Immature natural killer cell (primary cell): ENCODE results near the gene NELL1. TPM values are rescaled to one million over a fixed set of nuclear protein-coding genes. Genes with fewer than 3 reads are reported as not detected.
"Not testable (repeated sequence)": the region's sequence is repeated elsewhere in the genome, so short reads cannot be mapped to it uniquely, and the experiment has no call there.

Experiments used
- DNase-seq, 3 donors: peaks; one replicate each; pipeline ENCODE4 v3.0.0; 2022; ENCODE audit warnings: mixed read lengths in 1 of 3
- H3K27ac Mint-ChIP-seq, 6 donors: one replicate each; pipeline ENCODE4 v1.8.0; 2020; ENCODE audit warnings: mixed read lengths in 6 of 6, mild to moderate bottlenecking in 5 of 6, inconsistent platforms in 4 of 6, moderate library complexity in 3 of 6
- H3K27me3 Mint-ChIP-seq, 3 donors: one replicate each; pipeline ENCODE4 v1.8.0; 2020 to 2021; ENCODE audit warnings: low read depth in 3 of 3, mild to moderate bottlenecking in 3 of 3, mixed read lengths in 3 of 3, moderate library complexity in 3 of 3, inconsistent platforms in 1 of 3
- H3K36me3 Mint-ChIP-seq, 3 donors: one replicate each; pipeline ENCODE4 v1.8.0; 2020; ENCODE audit warnings: mixed read lengths in 3 of 3, inconsistent platforms in 2 of 3, mild to moderate bottlenecking in 2 of 3
- H3K4me1 Mint-ChIP-seq, 2 donors: one replicate each; pipeline ENCODE4 v1.8.0; 2020; ENCODE audit warnings: inconsistent platforms in 2 of 2, mild to moderate bottlenecking in 2 of 2, mixed read lengths in 2 of 2, moderate library complexity in 1 of 2
- H3K4me3 Mint-ChIP-seq, 5 donors: one replicate each; pipeline ENCODE4 v1.8.0; 2020; ENCODE audit warnings: mild to moderate bottlenecking in 5 of 5, mixed read lengths in 5 of 5, inconsistent platforms in 3 of 5, moderate library complexity in 3 of 5
- H3K9me3 Mint-ChIP-seq, 6 donors: one replicate each; pipeline ENCODE4 v1.8.0; 2020; ENCODE audit warnings: mild to moderate bottlenecking in 6 of 6, mixed read lengths in 6 of 6, inconsistent platforms in 4 of 6, moderate library complexity in 3 of 6
- polyA plus RNA-seq, 3 donors: library from polyadenylated mRNA; unstranded; fragments of 300-500 nt; fragmentation: Illumina TruSeq; gene quantifications; one replicate each; pipeline ENCODE4 v1.2.3, GENCODE V29; 2021

The NELL1 gene
- polyA plus RNA-seq, 3 donors from 2014 or later: not detected

GRCh38 chr11:21109341-21109740 lies 440.0 kb downstream of the NELL1 start:
- H3K9me3 Mint-ChIP-seq: peaks cover 13 to 46% (median 21%) of the 10 kb centered on the region in 6 donors
- H3K27me3 Mint-ChIP-seq: no peaks in the 10 kb centered on the region
- no peaks in the 10 kb centered on the region for H3K36me3 Mint-ChIP-seq
- H3K4me1 Mint-ChIP-seq: no peaks in the 10 kb centered on the region
- H3K4me3 Mint-ChIP-seq: no peak overlapping the region
- H3K27ac Mint-ChIP-seq: no peak overlapping the region
- no peak for DNase-seq

DNA sequence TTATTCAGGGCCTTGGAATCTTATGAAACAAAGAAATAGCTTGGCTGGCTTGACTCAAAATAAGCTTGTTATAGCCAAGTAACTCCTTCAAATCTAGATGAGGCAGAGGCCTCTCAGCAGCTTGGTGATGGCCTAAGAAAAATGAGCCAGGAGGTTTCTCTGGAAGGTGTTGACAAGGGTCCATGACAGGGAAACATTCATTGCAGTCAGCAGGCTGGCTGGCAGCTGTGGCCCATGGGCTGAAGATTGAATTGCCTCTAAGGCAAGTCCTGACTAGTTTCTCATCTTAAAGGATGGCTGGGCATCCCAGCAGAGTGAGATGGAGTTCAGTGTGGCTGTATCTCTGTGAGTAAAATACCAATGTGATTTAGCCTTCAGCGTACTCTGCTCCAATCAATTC lies 441.0 kb downstream of the NELL1 start:
- no peaks in the 10 kb centered on the region for H3K27me3 Mint-ChIP-seq
- no peaks in the 10 kb centered on the region for H3K4me1 Mint-ChIP-seq
- H3K27ac Mint-ChIP-seq: no peak overlapping the region
- DNase-seq: no peak
- H3K4me3 Mint-ChIP-seq: no peak overlapping the region
- H3K9me3 Mint-ChIP-seq: peaks cover 11 to 41% (median 15%) of the 10 kb centered on the region in 6 donors
- no peaks in the 10 kb centered on the region for H3K36me3 Mint-ChIP-seq

- DNase-seq: no peak
- Mint-ChIP-seq H3K4me3 (no peak overlapping the region), H3K4me1 (no peaks in the 10 kb centered on the region), H3K9me3 (peaks cover 8 to 42% (median 13%) of the 10 kb centered on the region in 6 donors), H3K27me3 (peaks cover 0 to 2% (median 0%) of the 10 kb centered on the region in 3 donors), H3K36me3 (no peaks in the 10 kb centered on the region), H3K27ac (no peak overlapping the region)
Observed at GRCh38 chr11:21113876-21114275, 444.5 kb downstream of the NELL1 start.

- no peak overlapping the region for H3K4me3 Mint-ChIP-seq
- no peaks in the 10 kb centered on the region for H3K4me1 Mint-ChIP-seq
Observed at GRCh38 chr11:21116009-21116408, 446.6 kb downstream of the NELL1 start.

DNA sequence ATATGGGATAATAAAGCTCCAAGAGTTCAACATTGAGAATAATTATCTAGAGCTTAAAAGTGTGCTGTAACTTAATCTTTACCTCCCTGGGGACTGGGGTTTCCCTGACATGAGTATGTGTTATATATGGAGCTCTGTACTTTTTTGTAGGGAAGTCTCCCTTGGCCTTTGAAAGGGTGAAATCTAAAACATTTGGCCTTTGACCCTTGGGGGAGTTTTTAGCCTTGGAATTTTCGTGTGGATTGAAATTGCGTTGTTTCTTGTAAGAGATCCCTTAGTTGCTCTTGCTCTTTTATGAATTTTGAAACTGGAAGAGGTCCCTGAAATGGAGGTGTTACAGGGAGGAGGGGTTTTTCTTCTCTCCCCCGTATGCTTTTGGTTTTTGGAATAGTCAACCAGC lies 450.0 kb downstream of the NELL1 start:
- Mint-ChIP-seq H3K4me3 (no peak overlapping the region), H3K27ac (no peak overlapping the region), H3K4me1 (no peaks in the 10 kb centered on the region), H3K27me3 (peaks cover 0 to 2% (median 0%) of the 10 kb centered on the region in 3 donors), H3K36me3 (no peaks in the 10 kb centered on the region), H3K9me3 (peaks cover 4 to 33% (median 9%) of the 10 kb centered on the region in 6 donors)
- no peak for DNase-seq

More at GRCh38 chr11:21116009-21116408, 446.6 kb downstream of the NELL1 start:
- H3K27me3 Mint-ChIP-seq: peaks cover 0 to 2% (median 0%) of the 10 kb centered on the region in 3 donors
- no peaks in the 10 kb centered on the region for H3K36me3 Mint-ChIP-seq
- H3K27ac Mint-ChIP-seq: no peak overlapping the region
- peaks cover 8 to 40% (median 11%) of the 10 kb centered on the region in 6 donors for H3K9me3 Mint-ChIP-seq
- no peak for DNase-seq

DNA sequence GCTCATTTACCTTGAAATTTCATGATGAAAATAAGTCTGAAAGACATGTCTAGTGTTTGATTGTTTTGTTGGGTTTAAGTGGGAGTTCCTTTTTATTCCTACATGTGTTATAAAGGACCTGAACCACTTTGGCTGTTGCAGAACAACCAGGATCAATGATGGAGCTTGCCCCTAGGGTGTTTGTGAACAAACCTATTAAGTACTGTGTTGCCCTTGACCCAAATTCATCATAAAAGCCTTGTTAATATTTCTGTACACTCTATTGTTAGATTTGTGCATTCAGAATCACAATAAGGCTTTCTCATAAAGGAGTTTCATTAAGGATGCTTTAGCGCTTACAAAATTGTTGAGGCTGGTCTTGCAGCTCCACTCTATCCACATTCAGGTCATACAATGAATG lies 452.6 kb downstream of the NELL1 start:
- no peak overlapping the region for H3K4me3 Mint-ChIP-seq
- H3K27me3 Mint-ChIP-seq: no peaks in the 10 kb centered on the region
- no peak overlapping the region for H3K27ac Mint-ChIP-seq
- H3K4me1 Mint-ChIP-seq: no peaks in the 10 kb centered on the region
- no peak for DNase-seq
- H3K9me3 Mint-ChIP-seq: peaks cover 0 to 32% (median 6%) of the 10 kb centered on the region in 6 donors
- H3K36me3 Mint-ChIP-seq: no peaks in the 10 kb centered on the region

GRCh38 chr11:21122523-21122922 lies 453.1 kb downstream of the NELL1 start:
- Mint-ChIP-seq H3K4me1 (no peaks in the 10 kb centered on the region), H3K9me3 (peaks cover 0 to 31% (median 8%) of the 10 kb centered on the region in 6 donors), H3K27ac (no peak overlapping the region), H3K36me3 (no peaks in the 10 kb centered on the region), H3K27me3 (peaks cover 0 to 2% (median 0%) of the 10 kb centered on the region in 3 donors), H3K4me3 (no peak overlapping the region)
- no peak for DNase-seq

DNA sequence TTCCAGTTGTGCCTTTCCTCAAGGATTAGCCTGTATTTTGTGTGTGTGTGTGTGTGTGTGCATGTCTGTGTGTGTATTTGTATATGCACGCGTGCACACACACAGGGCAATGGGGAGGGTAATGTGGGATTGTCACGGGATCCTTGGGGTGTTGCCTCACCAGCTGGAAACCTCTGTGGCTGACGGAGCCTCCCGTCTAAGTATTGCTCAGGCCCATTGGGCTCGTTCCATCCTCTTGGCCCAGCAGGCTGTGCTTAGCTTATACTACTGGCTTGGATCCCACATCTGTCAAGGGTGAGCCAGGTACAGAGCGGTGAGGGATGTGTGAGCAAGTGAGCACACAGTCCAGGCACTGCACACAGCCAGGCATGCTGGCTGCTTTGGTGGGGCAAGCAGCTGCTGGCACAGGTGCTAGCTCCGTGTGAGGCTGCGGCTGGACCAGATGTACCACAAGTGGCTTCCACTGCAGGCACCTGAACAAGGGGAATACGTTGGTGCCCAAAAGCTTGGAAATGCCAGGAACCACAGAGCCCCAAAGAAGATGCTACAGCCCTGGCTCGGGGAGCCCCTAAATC lies 462.8 kb downstream of the NELL1 start:
- H3K4me3 Mint-ChIP-seq: no peak overlapping the region

GRCh38 chr11:21133244-21133643 lies 463.9 kb downstream of the NELL1 start:
- H3K36me3 Mint-ChIP-seq: no peaks in the 10 kb centered on the region
- no peaks in the 10 kb centered on the region for H3K4me1 Mint-ChIP-seq
- H3K27me3 Mint-ChIP-seq: no peaks in the 10 kb centered on the region
- no peak for DNase-seq
- no peak overlapping the region for H3K4me3 Mint-ChIP-seq
- H3K9me3 Mint-ChIP-seq: peaks cover 0 to 26% (median 8%) of the 10 kb centered on the region in 6 donors
- H3K27ac Mint-ChIP-seq: no peak overlapping the region

More for the DNA sequence above, 462.8 kb downstream of the NELL1 start:
- no peak for DNase-seq
- H3K9me3 Mint-ChIP-seq: peaks cover 3 to 26% (median 8%) of the 10 kb centered on the region in 6 donors
- no peak overlapping the region for H3K27ac Mint-ChIP-seq
- no peaks in the 10 kb centered on the region for H3K36me3 Mint-ChIP-seq
- H3K4me1 Mint-ChIP-seq: no peaks in the 10 kb centered on the region
- H3K27me3 Mint-ChIP-seq: peaks cover 0 to 2% (median 0%) of the 10 kb centered on the region in 3 donors

- Mint-ChIP-seq H3K27me3 (no peaks in the 10 kb centered on the region), H3K36me3 (no peaks in the 10 kb centered on the region), H3K4me3 (no peak overlapping the region), H3K9me3 (peaks cover 0 to 26% (median 8%) of the 10 kb centered on the region in 6 donors), H3K4me1 (no peaks in the 10 kb centered on the region), H3K27ac (no peak overlapping the region)
- DNase-seq: no peak
Observed at GRCh38 chr11:21133722-21134121, 464.3 kb downstream of the NELL1 start.

DNA sequence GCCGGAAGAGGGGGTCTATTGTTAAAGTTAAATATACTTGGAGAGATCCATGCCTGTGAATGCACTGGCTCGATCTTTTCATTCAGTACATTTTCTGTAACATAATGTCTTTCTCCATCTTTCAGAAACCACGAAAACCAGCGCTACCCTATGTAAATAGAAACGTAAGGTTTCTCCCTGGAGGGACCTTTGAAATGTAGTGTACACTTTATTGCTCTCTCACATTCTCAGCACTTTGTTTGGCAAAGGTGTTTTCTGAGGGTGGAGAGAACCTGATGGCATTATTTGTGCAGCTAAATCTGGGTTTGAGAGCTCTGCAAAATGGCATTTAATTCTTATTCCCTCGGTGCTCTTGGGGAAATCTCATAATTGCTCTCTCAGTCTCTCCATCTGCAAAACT lies 468.4 kb downstream of the NELL1 start:
- Mint-ChIP-seq H3K4me3 (no peak overlapping the region), H3K27ac (no peak overlapping the region), H3K9me3 (peaks cover 0 to 20% (median 7%) of the 10 kb centered on the region in 6 donors), H3K27me3 (peaks cover 0 to 3% (median 0%) of the 10 kb centered on the region in 3 donors), H3K4me1 (no peaks in the 10 kb centered on the region), H3K36me3 (no peaks in the 10 kb centered on the region)
- no peak for DNase-seq

DNA sequence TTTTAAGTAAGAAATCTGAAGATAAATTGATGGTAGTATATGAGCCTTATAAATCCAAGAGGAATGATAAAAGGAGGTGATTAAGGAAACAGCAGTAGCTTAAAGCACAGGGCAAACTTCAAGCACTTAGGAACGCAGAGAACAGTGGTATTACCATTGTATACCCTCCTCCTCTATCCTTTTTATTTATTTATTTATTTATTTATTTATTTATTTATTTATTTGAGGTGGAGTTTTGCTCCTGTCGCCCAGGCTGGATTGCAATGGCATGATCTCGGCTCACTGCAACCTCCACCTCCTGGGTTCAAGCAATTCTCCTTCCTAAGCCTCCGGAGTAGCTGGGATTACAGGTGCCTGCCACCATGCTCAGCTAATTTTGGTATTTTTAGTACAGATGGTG lies 472.2 kb downstream of the NELL1 start:
- H3K4me3 Mint-ChIP-seq, H3K27me3 Mint-ChIP-seq, DNase-seq, H3K4me1 Mint-ChIP-seq, H3K36me3 Mint-ChIP-seq, H3K27ac Mint-ChIP-seq: not testable (repeated sequence)
- H3K9me3 Mint-ChIP-seq: peaks cover 2 to 38% (median 10%) of the 10 kb centered on the region in 6 donors

DNA sequence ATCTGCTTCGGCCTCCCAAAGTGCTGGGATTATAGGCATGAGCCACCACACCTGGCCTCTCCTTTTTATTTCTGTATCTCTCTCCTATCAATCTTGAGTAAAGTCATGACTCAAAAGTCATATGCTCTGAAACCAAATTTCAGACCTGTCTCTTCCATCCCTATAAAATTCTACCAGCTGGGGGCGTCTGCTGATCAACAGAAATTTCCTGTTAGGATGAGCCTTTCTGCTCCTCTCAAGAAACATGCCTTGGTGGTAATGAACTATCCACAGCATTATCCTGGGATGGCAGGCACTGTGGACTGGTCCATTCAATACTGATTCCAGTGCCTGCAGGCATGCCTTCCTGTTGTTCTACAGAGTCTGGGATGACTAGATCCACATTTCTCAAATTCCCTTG lies 472.6 kb downstream of the NELL1 start:
- Mint-ChIP-seq H3K9me3 (peaks cover 2 to 40% (median 10%) of the 10 kb centered on the region in 6 donors), H3K27me3 (peaks cover 0 to 3% (median 0%) of the 10 kb centered on the region in 3 donors), H3K4me1 (no peaks in the 10 kb centered on the region), H3K36me3 (no peaks in the 10 kb centered on the region), H3K4me3 (no peak overlapping the region), H3K27ac (no peak overlapping the region)
- DNase-seq: no peak

DNA sequence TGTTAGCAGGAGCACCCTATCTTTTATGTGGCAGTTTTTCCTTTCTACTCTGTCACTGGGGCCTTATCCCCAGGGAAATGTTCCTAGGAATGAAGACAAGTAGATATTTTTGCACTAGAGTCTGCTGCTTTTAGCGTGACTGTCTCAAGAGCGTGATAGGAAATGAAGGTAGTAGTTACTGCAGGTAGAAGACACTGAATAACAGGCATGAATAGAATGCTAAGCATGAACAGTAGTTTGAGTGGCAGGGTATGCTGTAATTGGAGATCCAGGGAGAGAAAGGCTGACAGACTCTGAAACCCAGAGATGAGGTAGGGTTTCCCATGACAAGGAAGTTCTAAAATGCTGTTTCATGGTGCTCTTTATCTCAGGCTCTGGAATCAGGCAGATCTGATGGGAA lies 475.1 kb downstream of the NELL1 start:
- Mint-ChIP-seq H3K27me3 (peaks cover 0 to 3% (median 2%) of the 10 kb centered on the region in 3 donors), H3K27ac (no peak overlapping the region), H3K4me3 (no peak overlapping the region), H3K9me3 (peaks cover 5 to 57% (median 8%) of the 10 kb centered on the region in 6 donors), H3K4me1 (no peaks in the 10 kb centered on the region), H3K36me3 (no peaks in the 10 kb centered on the region)
- no peak for DNase-seq

GRCh38 chr11:21148376-21148775 lies 479.0 kb downstream of the NELL1 start:
- no peak overlapping the region for H3K27ac Mint-ChIP-seq
- H3K4me3 Mint-ChIP-seq: no peak overlapping the region
- no peaks in the 10 kb centered on the region for H3K4me1 Mint-ChIP-seq
- no peaks in the 10 kb centered on the region for H3K36me3 Mint-ChIP-seq
- no peak for DNase-seq
- H3K9me3 Mint-ChIP-seq: peaks cover 5 to 69% (median 13%) of the 10 kb centered on the region in 6 donors
- H3K27me3 Mint-ChIP-seq: peaks cover 0 to 2% (median 0%) of the 10 kb centered on the region in 3 donors
